Hepatocyte (in vitro differentiated cells): Measurements from ENCODE around the gene DUSP16.

Experiments
- CTCF ChIP-seq: fragments of 200-600 bp; sonication (generic); IDR thresholded peaks from 2 replicates; pipeline ENCODE4 v1.5.1; 2016; ENCODE audit warnings: antibody characterized with exemption, mild to moderate bottlenecking; ENCODE audit not compliant: poor library complexity
- EZH2 ChIP-seq: fragments of 200-600 bp; sonication (generic); IDR thresholded peaks from 2 replicates; pipeline ENCODE4 v1.6.1; 2016; ENCODE audit warnings: antibody characterized with exemption, mild to moderate bottlenecking, borderline replicate concordance
- EZH2phosphoT487 ChIP-seq: fragments of 200-600 bp; sonication (generic); IDR thresholded peaks from one replicate; pipeline ENCODE4 v1.6.1; 2018; ENCODE audit warnings: antibody characterized with exemption, mild to moderate bottlenecking, low read depth, moderate library complexity; ENCODE audit not compliant: unreplicated experiment, severe bottlenecking

- TF ChIP-seq CTCF: no peak
- TF ChIP-seq EZH2phosphoT487: no peak
- TF ChIP-seq EZH2: no peak
Measured at GRCh38 chr12:12564911-12565310, 2.2 kb upstream of the DUSP16 start.
